Activated CD4-positive, alpha-beta T cell treated with anti-CD3 and anti-CD28 coated beads for 4 hours (primary cell): ENCODE data around the gene FNDC8.
"Not testable (repeated sequence)": the region's sequence is repeated elsewhere in the genome, so short reads cannot be mapped to it uniquely, and the experiment has no call there.

Experiments used
- DNase-seq, 2 donors: peaks; one replicate each; pipeline ENCODE4 v3.0.0-alpha.2; 2020

The FNDC8 gene

GRCh38 chr17:35146214-35146833, 24.9 kb downstream of the FNDC8 start:
- no peak for DNase-seq

GRCh38 chr17:35147375-35147905, 26.0 kb downstream of the FNDC8 start, which contains the start of gene UNC45B:
Gene UNC45B (plus strand): TSS chr17:35147817. CDS start chr17:35148264, 447 bp downstream.
- no peak for DNase-seq

- no peak for DNase-seq
Observed at GRCh38 chr17:35148144-35148543, 26.7 kb downstream of the FNDC8 start.

GRCh38 chr17:35149941-35150340, 28.5 kb downstream of the FNDC8 start:
- no peak for DNase-seq

GRCh38 chr17:35151080-35151479, 29.7 kb downstream of the FNDC8 start:
- DNase-seq = not testable (repeated sequence)

- no peak for DNase-seq
Observed at GRCh38 chr17:35152421-35153140, 31.2 kb downstream of the FNDC8 start.

- no peak for DNase-seq
Observed at GRCh38 chr17:35154196-35155165, 33.1 kb downstream of the FNDC8 start.

GRCh38 chr17:35155246-35155645, 33.8 kb downstream of the FNDC8 start:
- DNase-seq = no peak

GRCh38 chr17:35159940-35160339, 38.5 kb downstream of the FNDC8 start:
- DNase-seq = no peak

- peak; percentile 31 to 50 for DNase-seq
Observed at GRCh38 chr17:35160354-35161201, 39.2 kb downstream of the FNDC8 start.

GRCh38 chr17:35161281-35161761, 39.9 kb downstream of the FNDC8 start:
- DNase-seq = no peak

GRCh38 chr17:35162755-35163154, 41.3 kb downstream of the FNDC8 start:
- no peak for DNase-seq

- no peak for DNase-seq
Observed at GRCh38 chr17:35163886-35164285, 42.5 kb downstream of the FNDC8 start.

GRCh38 chr17:35164716-35165115, 43.3 kb downstream of the FNDC8 start:
- DNase-seq = no peak

GRCh38 chr17:35166526-35166925, 45.1 kb downstream of the FNDC8 start:
- DNase-seq = no peak

- DNase-seq = no peak
Observed at GRCh38 chr17:35167046-35167445, 45.6 kb downstream of the FNDC8 start.

- no peak for DNase-seq
Observed at GRCh38 chr17:35167666-35168065, 46.3 kb downstream of the FNDC8 start.

GRCh38 chr17:35169835-35170363, 48.5 kb downstream of the FNDC8 start:
- no peak for DNase-seq

- peak; percentile 31 to 32 for DNase-seq
Observed at GRCh38 chr17:35170968-35171771, 49.8 kb downstream of the FNDC8 start.

GRCh38 chr17:35171834-35172233, 50.4 kb downstream of the FNDC8 start:
- DNase-seq = no peak

GRCh38 chr17:35172321-35172720, 50.9 kb downstream of the FNDC8 start:
- DNase-seq = not testable (repeated sequence)
